ENCODE measurements around the gene RIMBP2. TPM values are rescaled to one million over a fixed set of nuclear protein-coding genes. Genes with fewer than 3 reads are reported as not detected.

The RIMBP2 gene
- total and polyA plus RNA-seq, 2 experiments from 2014 or later, result not detected

DNA sequence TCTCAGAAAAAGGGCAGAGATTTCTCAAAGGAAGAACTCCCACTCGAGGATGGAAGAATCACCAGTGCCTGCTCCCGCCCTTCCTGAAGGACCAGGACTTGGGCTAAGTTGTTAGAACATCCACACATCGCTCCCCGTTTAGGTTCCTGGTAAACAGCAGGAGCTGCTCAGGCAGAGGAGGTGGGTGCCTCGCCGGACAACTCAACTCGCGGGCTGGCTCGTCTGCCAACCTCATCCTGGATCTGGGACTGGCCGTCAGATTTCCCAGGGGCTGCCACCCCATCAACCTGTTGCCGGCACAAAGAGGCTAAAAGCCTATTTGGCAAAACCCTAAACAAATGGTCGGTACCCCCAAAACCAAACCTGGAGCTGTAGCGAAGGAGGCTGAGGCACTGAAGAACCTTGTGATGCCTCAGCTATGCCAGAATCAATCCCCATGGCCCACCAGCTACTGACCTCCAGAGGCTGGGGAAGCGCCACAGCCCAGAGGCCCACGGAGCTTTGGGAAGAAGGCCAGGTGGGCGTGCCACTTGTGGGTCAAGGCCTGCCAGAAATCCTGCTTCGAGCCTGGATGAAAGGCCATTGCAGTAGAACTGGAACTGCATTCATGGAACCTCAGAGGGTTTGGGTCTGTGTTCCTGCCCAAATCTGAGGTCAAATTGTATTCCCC, 42.9 kb downstream of the RIMBP2 start:
- no peaks in the 10 kb centered on the region for H3K36me3 ChIP-seq (ENCODE audit: low read depth)
- no peaks in the 10 kb centered on the region for H3K27me3 ChIP-seq (replicated peaks; ENCODE audit: insufficient read depth)
- TF ChIP-seq EZH2 (IDR thresholded peaks at IDR 0.05; ENCODE audit: insufficient read depth, poor library complexity, severe bottlenecking) (no peak), EZH2phosphoT487 (IDR thresholded peaks at IDR 0.05; ENCODE audit: insufficient read depth, low read depth) (no peak)
- H3K9ac ChIP-seq, result no peak overlapping the region
- H3K4me2 ChIP-seq (ENCODE audit: unreplicated experiment), result no peak overlapping the region
- no peak for DNase-seq
- H3K4me3 ChIP-seq, result no peak overlapping the region
- H3K79me2 ChIP-seq (ENCODE audit: insufficient read depth), result no peaks in the 10 kb centered on the region
- no peaks in the 10 kb centered on the region for H4K20me1 ChIP-seq (ENCODE audit: insufficient read depth)
- H3K9me2 ChIP-seq (ENCODE audit: insufficient read depth), result no peaks in the 10 kb centered on the region
- 40 to 42% methylated on average over 17 of the region's 17 CpGs for WGBS, 2 experiments (ENCODE audit: low coverage in 1 of 2, low lambda C conversion rate in 2 of 2, missing lambda C conversion rate in 2 of 2)
- no peaks in the 10 kb centered on the region for H3K9me3 ChIP-seq (ENCODE audit: low read depth)
- no peaks in the 10 kb centered on the region for H3K4me1 ChIP-seq (ENCODE audit: insufficient read depth)
- H2AFZ ChIP-seq, result no peak overlapping the region
- no peaks in the 10 kb centered on the region for H3F3A ChIP-seq (ENCODE audit: insufficient read depth)
- in situ Hi-C loops (cut with MboI), result no loop called here
- no peak overlapping the region for H3K27ac ChIP-seq

DNA sequence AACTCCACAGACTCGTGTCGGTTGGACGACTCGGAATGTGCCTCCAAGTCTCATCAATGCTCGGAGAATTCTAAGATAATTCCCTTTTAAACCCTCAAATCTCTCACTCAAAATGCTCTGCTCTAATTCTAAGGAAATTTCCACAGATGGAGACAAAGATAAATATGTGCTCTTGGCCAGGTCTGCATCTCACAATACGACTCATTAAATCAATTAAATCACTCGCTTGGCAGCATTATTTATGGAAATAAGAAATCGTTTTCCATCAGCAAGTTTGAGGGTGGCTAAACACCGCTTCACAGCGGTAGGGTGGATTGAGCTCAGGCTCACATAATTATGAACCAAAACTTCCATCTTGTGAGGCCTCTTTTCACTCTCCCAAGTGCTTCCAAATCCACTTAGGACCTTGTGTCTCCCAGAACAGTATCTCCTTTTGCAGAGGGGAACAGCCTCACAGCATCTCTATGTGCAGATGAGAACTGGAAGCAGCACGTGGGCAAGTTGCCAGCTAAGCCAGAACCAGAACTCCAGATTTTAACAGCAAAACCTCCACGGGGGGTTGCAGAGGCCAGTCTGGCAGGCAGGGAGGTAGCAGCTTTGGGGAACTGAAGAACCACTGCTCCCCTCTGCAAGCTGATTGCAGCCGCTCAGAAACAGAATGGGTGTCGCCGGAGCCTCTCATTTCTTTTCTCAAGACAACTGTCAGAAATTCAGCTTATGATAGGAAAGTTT, 43.8 kb downstream of the RIMBP2 start:
- H2AFZ ChIP-seq, result no peak overlapping the region

DNA sequence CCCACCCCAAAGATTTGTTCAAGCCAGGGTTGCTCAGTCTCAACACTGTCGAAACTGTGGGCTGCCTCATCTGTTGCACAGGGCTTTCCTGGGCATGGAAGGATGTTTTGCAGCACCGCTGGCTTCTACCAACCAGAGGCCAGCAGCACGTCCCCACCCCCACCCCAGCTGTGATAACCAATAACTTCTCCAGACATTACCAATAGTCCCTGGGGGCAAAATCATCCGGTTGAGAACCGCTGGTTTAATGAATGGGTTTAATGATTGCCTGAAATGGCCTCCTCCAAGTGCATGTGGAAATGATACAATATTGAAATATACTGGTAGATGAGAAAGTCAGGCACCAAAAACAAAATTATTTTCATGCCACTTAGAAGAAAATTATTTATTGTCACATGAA, 44.5 kb downstream of the RIMBP2 start:
- Histone ChIP-seq H3F3A (ENCODE audit: insufficient read depth) (no peaks in the 10 kb centered on the region), H3K4me2 (ENCODE audit: unreplicated experiment) (no peak overlapping the region), H4K20me1 (ENCODE audit: insufficient read depth) (no peaks in the 10 kb centered on the region), H3K27me3 (replicated peaks; ENCODE audit: insufficient read depth) (no peaks in the 10 kb centered on the region), H3K9me3 (ENCODE audit: low read depth) (no peaks in the 10 kb centered on the region), H3K27ac (no peak overlapping the region), H3K4me3 (no peak overlapping the region), H3K9ac (no peak overlapping the region), H3K9me2 (ENCODE audit: insufficient read depth) (no peaks in the 10 kb centered on the region), H2AFZ (no peak overlapping the region), H3K36me3 (ENCODE audit: low read depth) (no peaks in the 10 kb centered on the region), H3K79me2 (ENCODE audit: insufficient read depth) (no peaks in the 10 kb centered on the region), H3K4me1 (ENCODE audit: insufficient read depth) (no peaks in the 10 kb centered on the region)
- DNase-seq, result no peak
- TF ChIP-seq EZH2phosphoT487 (IDR thresholded peaks at IDR 0.05; ENCODE audit: insufficient read depth, low read depth), result no peak
- in situ Hi-C loops (cut with MboI), result no loop called here
- 15 to 19% methylated on average over 5 of the region's 5 CpGs for WGBS, 2 experiments (ENCODE audit: low coverage in 1 of 2, low lambda C conversion rate in 2 of 2, missing lambda C conversion rate in 2 of 2)

More for the DNA sequence above, 43.8 kb downstream of the RIMBP2 start:
- DNase-seq, result no peak
- Histone ChIP-seq H3K9me3 (ENCODE audit: low read depth) (no peaks in the 10 kb centered on the region), H3F3A (ENCODE audit: insufficient read depth) (no peaks in the 10 kb centered on the region), H3K4me1 (ENCODE audit: insufficient read depth) (no peaks in the 10 kb centered on the region), H3K79me2 (ENCODE audit: insufficient read depth) (no peaks in the 10 kb centered on the region), H3K27ac (no peak overlapping the region), H4K20me1 (ENCODE audit: insufficient read depth) (no peaks in the 10 kb centered on the region), H3K36me3 (ENCODE audit: low read depth) (no peaks in the 10 kb centered on the region), H3K27me3 (replicated peaks; ENCODE audit: insufficient read depth) (no peaks in the 10 kb centered on the region), H3K4me2 (ENCODE audit: unreplicated experiment) (no peak overlapping the region), H3K4me3 (no peak overlapping the region), H3K9ac (no peak overlapping the region), H3K9me2 (ENCODE audit: insufficient read depth) (no peaks in the 10 kb centered on the region)
- TF ChIP-seq EZH2phosphoT487 (IDR thresholded peaks at IDR 0.05; ENCODE audit: insufficient read depth, low read depth) (no peak), EZH2 (IDR thresholded peaks at IDR 0.05; ENCODE audit: insufficient read depth, poor library complexity, severe bottlenecking) (no peak)
- in situ Hi-C loops (cut with MboI), result no loop called here
- 39 to 40% methylated on average over 15 of the region's 15 CpGs for WGBS, 2 experiments (ENCODE audit: low coverage in 1 of 2, low lambda C conversion rate in 2 of 2, missing lambda C conversion rate in 2 of 2)

DNA sequence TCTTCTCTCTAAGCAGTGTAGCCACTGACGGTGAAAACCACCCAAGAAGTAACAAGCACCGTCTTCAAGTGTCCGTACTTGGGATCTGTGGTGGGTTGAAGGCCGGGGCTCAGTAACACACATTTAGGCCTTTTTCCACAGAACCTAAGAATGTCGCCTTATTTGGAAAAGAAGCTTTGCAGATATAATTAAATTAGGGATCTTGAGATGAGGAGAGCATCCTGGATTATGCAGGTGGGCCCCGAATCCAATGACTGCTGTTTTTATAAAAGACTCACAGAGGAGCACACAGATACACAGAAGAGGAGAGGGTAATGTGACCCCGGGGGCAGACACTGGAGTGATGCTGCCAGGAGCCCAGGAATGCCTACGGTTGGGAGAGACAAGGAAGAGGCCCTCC, 46.3 kb downstream of the RIMBP2 start:
- no peak for DNase-seq
- Histone ChIP-seq H3K9me3 (ENCODE audit: low read depth) (no peaks in the 10 kb centered on the region), H3K27ac (no peak overlapping the region), H3K4me1 (ENCODE audit: insufficient read depth) (no peaks in the 10 kb centered on the region), H3F3A (ENCODE audit: insufficient read depth) (no peaks in the 10 kb centered on the region), H2AFZ (no peak overlapping the region), H3K4me2 (ENCODE audit: unreplicated experiment) (no peak overlapping the region), H3K36me3 (ENCODE audit: low read depth) (no peaks in the 10 kb centered on the region), H3K27me3 (replicated peaks; ENCODE audit: insufficient read depth) (no peaks in the 10 kb centered on the region), H3K9ac (no peak overlapping the region), H3K4me3 (no peak overlapping the region), H3K9me2 (ENCODE audit: insufficient read depth) (no peaks in the 10 kb centered on the region), H4K20me1 (ENCODE audit: insufficient read depth) (no peaks in the 10 kb centered on the region), H3K79me2 (ENCODE audit: insufficient read depth) (no peaks in the 10 kb centered on the region)
- WGBS, 2 experiments (ENCODE audit: low coverage in 1 of 2, low lambda C conversion rate in 2 of 2, missing lambda C conversion rate in 2 of 2), result 39 to 43% methylated on average over 8 of the region's 8 CpGs
- TF ChIP-seq EZH2 (IDR thresholded peaks at IDR 0.05; ENCODE audit: insufficient read depth, poor library complexity, severe bottlenecking) (no peak), EZH2phosphoT487 (IDR thresholded peaks at IDR 0.05; ENCODE audit: insufficient read depth, low read depth) (no peak)
- in situ Hi-C loops (cut with MboI), result no loop called here
